ENCODE results near the gene MMEL1.
"Not testable (repeated sequence)": the region's sequence is repeated elsewhere in the genome, so short reads cannot be mapped to it uniquely, and the experiment has no call there.

- not testable (repeated sequence) for TF ChIP-seq CTCF (IDR thresholded peaks at IDR 0.05); ZFX (IDR thresholded peaks at IDR 0.05; ENCODE audit: borderline replicate concordance)
Observed at GRCh38 chr1:2549367-2550029, 83.3 kb downstream of the MMEL1 start.
